NCI-H1930 (cell line): ENCODE results near the gene ARRDC1.
"Not testable (repeated sequence)": the region's sequence is repeated elsewhere in the genome, so short reads cannot be mapped to it uniquely, and the experiment has no call there.

Experiments used
- DNase-seq, 2 experiments: peaks; one replicate each; lab custom pipeline; 2025; lab: John Stamatoyannopoulos, UW

Gene ARRDC1

GRCh38 chr9:137583957-137584356 is 21.5 kb upstream of the ARRDC1 start:
- DNase-seq = no peak

GRCh38 chr9:137586854-137587253 is 18.6 kb upstream of the ARRDC1 start:
- no peak for DNase-seq

- DNase-seq = no peak
These were observed 17.2 kb upstream of the ARRDC1 start for GRCh38 chr9:137588311-137588710.

GRCh38 chr9:137588891-137589290 is 16.6 kb upstream of the ARRDC1 start:
- DNase-seq = no peak

- no peak for DNase-seq
These were observed 15.9 kb upstream of the ARRDC1 start for GRCh38 chr9:137589441-137590122.

- no peak for DNase-seq
These were observed 15.4 kb upstream of the ARRDC1 start for GRCh38 chr9:137590123-137590468.

- DNase-seq = peak; percentile 82 to 91
These were observed 14.8 kb upstream of the ARRDC1 start, which contains the start of gene ZMYND19 for GRCh38 chr9:137590469-137591383. ZMYND19 (minus strand) TSS chr9:137590512; CDS start chr9:137590263, 249 bp downstream.

GRCh38 chr9:137592767-137593166 is 12.7 kb upstream of the ARRDC1 start:
- DNase-seq = no peak

- no peak for DNase-seq
These were observed 12.3 kb upstream of the ARRDC1 start for GRCh38 chr9:137593176-137593575.

GRCh38 chr9:137596577-137596976 is 8.9 kb upstream of the ARRDC1 start:
- DNase-seq = not testable (repeated sequence)

- no peak for DNase-seq
These were observed 6.5 kb upstream of the ARRDC1 start for GRCh38 chr9:137598943-137599342.

- no peak for DNase-seq
These were observed 2.8 kb upstream of the ARRDC1 start for GRCh38 chr9:137602661-137603060.

GRCh38 chr9:137603879-137604278 is 1.6 kb upstream of the ARRDC1 start:
- no peak for DNase-seq

GRCh38 chr9:137604345-137605086 is 970 bp upstream of the ARRDC1 start:
- no peak for DNase-seq

- no peak for DNase-seq
These were observed 627 bp downstream of the ARRDC1 start for GRCh38 chr9:137606005-137606621.

GRCh38 chr9:137606734-137607138 is 1.2 kb downstream of the ARRDC1 start:
- DNase-seq = no peak

- no peak for DNase-seq
These were observed 1.8 kb downstream of the ARRDC1 start for GRCh38 chr9:137607141-137607857.

- DNase-seq = no peak
These were observed 5.5 kb downstream of the ARRDC1 start for GRCh38 chr9:137610944-137611343.

- DNase-seq = no peak
These were observed 6.4 kb downstream of the ARRDC1 start for GRCh38 chr9:137611623-137612609.

GRCh38 chr9:137612741-137613142 is 7.3 kb downstream of the ARRDC1 start:
- no peak for DNase-seq
